T-helper 9 cell (primary cell): Measurements from ENCODE around the gene SLC25A40.
"Not testable (repeated sequence)": the region's sequence is repeated elsewhere in the genome, so short reads cannot be mapped to it uniquely, and the experiment has no call there.

Experiments used
- DNase-seq: peaks from one replicate; pipeline ENCODE4 v3.0.0-alpha.2; 2020

SLC25A40 gene

DNA sequence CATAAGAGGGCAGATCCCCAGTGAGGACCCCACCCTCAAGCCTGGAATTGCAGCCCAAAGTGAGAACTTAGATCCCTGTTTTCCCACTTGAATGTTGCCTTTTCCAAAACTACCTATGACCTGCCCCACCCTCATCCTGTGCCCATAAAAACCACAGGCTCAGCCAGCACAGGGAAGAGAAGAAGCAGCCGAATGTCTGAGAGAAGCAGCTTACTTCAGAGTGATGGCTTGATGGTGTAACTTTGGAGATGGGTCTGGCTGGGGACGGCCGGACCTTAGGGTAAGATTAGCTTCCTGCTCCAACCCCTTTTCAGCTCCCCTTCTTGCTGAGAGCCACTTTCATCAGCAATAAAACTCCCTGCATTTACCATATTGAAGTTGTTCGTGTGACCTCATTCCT is 5.7 kb downstream of the SLC25A40 start:
- DNase-seq, result no peak

DNA sequence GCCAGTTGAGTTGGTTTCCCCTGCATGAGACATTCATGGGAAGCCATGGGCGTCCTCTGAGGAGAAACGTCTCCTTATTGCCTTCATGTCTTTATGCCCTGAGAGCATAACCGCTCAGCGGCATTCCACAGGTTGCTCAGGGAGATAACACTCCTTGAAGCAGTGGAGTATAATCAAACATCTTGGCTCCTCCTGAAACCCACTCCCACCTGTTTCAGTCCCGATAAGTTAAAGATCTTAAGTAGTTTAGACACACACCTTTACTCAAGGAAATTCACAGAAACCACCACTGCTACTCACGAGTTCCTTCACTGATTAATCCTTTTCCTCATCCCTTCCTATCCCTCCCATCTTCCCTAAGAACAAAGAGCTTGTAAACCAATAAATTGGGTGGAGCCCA is 9.6 kb downstream of the SLC25A40 start:
- DNase-seq, result not testable (repeated sequence)

DNA sequence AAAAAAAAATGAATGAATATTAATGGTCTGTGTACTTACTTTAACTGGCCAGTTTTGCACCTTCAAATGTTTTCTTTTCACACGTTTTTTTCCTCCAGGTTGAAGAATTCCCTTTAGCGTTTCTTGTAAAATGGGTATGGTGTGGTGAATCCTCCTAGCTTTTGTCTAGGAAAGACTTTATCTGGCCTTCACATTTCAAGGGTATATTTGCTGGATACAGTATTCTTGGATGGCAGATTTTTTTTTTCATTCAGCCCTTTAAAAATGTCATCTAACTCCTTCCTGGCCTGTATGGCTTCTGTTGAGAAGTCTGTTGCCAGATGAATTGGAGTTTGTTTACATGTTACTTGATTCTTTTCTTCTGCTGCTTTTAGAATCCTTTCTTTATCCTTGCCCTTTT is 10.1 kb downstream of the SLC25A40 start:
- no peak for DNase-seq

DNA sequence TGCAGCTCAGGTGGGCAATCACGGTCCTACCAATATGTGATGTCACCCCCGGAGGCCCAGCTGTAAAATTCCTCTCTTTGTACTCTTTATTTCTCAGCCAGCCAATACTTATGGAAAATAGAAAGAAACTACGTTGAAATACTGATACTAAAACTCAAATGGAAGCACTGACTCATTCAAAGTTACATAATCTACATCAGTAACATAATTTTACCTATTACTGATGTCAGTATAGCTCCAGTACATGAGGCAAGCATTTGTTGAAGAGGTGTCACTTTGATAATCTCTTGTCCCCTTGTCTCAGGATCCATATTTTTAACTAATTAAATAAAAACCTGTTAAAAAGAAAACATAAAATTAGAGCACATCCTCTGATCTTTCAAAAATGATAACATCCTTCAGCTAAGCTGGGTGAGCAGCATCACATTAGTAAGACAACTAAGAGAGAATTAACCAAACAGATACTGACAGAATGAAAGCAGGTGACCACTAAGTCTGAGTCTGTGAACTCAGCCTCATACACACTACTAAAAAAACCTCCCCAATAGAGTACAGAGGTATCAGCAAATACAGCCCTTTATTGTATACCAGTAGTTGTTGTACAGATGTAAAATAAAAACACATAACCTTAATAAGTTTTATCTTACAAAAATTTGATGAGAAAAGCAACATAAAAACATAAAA is 17.6 kb downstream of the SLC25A40 start:
- DNase-seq, result no peak

DNA sequence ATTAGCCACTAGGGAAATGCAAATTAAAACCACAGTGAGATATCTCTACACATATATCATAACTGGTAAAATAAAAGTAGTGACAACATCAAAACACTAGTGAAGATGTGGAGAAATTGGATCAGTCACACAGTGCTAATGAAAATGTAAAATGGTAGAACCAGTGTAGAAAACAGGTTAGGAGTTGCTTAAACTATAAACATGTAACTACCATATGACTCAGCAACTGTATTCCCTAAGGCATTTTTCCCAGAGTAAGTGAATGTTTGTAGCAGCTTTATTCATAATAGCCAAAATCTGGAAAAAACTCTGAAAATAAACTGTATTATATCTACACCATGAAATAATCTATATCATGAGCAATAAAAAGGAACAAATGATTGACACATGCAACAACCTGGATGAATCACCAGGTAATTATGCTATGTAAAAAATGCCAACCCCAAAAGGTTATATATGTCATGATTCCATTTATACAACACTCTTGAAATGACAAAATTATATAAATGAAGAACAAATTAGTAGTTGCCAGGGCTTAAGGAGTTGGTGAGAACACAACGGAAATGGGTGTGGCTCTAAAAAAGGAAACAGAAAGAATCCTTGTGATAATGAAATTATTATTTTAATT is 22.8 kb downstream of the SLC25A40 start:
- DNase-seq, result no peak

DNA sequence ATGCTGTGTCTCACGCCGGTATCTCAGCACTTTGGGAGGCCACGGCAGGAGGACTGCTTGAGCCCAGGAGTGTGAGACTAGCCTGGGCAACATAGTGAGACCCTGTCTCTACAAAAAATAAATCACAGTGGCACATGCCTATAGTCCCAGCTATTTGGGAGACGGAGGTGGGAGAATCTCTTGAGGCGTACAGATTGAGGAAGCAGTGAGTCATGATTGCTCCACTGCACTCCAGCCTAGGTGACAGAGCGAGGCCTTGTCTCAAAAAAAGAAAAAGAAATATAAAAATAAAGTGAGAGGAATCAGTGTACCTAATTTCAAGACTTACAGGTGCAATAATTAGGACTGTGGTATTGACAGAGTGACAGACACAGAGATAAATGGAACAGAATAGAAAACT is 23.9 kb downstream of the SLC25A40 start:
- no peak for DNase-seq

DNA sequence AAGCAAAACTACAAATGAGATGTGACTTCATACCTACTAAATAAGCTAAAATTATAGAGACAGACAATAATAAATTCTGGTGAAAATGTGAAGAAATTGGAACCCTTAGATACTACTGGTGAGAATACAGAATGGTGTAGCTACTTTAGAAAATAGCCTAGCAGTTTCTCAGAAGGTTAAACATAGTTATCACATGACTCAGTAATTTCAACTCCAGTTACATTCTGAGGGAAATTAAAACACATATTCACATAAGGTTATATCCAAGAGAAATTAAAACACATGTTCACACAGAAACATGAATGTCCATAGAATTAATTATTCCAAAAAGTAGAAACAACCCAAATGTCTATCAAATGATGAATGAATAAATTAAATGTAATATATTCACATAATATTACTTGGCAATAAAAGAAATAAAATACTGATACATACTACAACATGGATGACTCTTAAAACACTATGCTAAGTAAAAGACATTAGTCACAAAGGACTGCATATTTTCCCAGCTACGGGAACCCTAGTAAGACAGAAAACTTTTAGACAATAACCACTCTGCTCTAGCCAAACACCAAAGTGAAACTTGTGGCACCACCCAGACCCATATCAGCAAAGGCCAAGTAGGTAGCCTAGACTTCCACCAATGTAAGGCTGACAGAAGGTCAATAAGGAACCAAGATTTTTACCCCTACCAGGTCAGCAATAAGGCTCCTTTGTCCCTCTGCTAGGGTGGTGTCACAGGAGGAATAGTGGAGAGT is 25.1 kb downstream of the SLC25A40 start:
- no peak for DNase-seq

DNA sequence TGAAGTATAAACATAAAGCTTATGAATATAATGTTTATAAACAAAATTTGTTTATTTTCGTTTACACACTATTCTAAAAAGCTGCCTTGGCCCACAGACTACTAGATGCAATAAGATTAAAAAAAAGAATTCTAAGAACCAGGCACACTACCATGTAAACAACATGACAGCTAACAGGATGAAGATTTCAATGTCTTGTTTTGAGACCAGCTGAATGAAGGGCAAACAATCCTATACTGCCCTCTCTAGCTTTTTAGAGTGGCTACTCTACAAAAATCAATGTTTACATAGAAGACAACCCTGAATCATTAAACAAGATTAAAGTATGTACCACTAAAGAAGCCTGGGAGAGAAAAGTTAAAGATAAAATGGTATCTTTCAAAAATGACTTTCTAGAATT is 38.6 kb downstream of the SLC25A40 start:
- DNase-seq, result no peak

DNA sequence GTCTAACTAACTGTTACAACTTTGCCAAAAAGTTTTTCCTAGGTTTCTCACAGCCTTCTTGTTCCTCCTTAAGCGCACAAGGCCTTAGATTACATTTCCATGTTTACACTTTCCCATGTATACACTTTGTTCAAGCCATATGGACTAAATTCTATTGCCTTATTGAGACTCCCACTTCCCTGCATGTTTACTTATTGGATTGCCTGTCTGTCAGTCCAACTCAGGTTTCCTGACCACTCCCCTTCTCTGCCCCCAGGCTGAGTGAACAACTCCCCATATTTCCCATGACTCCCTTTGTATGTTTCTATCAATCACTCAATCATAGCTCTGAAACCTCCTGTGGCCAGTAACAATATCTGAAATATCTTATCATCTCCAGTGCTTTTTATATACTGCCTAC is 43.0 kb downstream of the SLC25A40 start:
- DNase-seq, result no peak

DNA sequence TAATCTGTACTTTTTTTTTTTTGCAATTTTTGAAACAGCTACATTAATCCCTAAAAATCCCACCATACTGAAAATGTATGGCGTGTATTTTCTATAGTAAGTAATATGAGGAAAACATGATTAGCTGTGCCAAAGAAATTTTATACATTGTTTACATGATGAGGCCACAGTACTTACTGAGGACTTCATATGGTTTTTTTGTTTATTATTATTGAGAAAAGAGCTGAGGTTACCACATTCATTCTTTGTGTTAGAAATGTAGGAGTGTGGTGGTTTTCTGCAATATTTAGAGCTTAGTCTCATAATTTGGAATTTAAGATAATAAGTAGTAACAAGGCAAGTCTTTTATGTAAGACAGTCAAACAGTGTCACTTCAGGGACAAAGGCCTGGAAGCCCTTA is 45.1 kb downstream of the SLC25A40 start:
- no peak for DNase-seq

DNA sequence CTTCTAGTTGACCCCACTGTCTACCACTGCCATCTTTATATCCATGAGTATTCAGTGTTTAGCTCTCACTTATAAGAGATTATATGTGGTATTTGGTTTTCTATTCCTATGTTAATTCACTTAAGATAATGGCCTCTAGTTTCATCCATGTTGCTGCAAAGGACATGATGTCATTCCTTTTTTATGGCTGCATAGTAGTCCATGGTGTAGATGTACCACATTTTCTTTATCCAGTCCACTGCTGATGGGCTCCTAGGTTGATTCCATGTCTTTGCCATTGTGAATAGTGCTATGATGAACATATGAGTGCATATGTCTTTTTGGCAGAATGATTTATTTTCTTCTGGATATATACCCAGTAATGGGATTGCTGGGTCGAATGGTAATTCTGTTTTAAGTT is 47.8 kb downstream of the SLC25A40 start:
- not testable (repeated sequence) for DNase-seq

DNA sequence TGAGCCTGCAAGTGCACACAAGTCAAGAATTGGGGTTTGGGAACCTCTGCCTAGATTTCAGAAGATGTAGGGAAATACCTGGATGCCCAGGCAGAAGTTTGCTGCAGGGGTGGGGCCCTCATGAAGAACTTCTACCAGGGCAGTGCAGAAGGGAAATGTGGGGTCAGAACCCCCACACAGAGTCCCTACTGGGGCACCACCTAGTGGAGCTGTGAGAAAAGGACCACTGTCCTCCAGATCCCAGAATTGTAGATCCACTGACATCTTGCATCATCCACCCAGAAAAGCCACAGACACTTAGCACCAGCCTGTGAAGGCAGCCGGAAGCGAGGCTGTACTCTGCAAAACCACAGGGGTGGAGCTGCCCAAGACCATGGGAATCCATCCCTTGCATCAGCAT is 50.8 kb downstream of the SLC25A40 start:
- DNase-seq, result not testable (repeated sequence)

DNA sequence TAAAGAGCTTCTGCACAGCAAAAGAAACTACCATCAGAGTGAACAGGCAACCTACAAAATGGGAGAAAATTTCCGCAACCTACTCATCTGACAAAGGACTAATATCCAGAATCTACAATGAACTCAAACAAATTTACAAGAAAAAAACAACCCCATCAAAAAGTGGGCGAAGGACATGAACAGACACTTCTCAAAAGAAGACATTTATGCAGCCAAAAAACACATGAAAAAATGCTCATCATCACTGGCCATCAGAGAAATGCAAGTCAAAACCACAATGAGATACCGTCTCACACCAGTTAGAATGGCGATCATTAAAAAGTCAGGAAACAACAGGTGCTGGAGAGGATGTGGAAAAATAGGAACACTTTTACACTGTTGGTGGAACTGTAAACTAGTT is 54.1 kb downstream of the SLC25A40 start:
- not testable (repeated sequence) for DNase-seq

DNA sequence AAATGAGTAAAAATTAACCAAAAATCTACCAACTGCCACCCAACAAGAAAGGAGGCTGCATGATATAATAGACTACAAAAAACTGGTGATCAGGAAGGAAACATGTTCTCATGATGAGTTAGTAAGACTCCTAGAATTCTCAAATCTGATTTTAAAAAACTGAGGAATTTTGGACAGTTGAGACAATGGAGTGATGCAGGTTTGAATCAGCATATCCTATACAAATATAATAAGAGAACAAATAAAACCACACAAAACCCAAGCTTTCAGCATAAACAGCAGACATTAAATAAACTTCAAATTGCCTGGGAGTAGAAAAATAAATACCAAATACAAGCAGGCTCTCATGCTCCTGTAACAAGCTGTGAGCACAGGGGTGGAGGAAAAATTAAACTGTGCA is 57.8 kb downstream of the SLC25A40 start:
- no peak for DNase-seq

DNA sequence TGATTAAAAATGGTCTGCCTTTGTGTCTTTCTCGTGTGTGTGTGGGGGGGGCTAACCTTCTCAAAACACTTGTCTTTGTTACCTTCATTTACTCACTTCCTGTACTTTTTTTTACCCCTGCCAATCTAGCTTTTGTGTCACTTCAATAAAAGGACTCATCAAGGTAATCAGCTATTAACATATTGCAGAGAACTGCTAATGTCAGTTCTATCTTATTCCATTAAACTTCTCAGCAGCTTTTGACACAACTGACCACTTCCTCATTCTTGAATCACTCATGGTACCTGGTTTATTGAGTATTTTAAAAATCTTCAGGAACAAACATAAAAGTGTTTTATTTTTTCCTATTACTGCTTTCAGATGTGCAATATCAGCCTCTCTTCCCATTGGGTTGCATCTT is 59.8 kb downstream of the SLC25A40 start:
- no peak for DNase-seq

DNA sequence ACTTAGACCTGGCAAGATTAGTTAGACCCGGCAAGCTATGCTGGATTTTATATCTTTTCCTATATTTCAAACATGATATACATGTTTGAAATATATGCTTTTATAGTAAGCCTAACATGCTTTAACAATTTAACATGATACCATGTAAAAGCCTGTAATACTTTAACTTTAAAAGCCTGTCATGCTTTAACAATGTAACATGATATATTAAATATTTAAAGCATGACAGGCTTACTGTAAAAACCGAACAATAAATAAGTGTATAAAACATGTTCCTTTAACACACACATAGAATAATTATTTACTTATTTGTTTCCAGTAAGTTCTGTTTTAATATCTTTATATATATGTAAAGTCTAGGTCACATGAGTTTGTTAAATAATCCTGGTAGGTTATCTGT is 65.4 kb downstream of the SLC25A40 start:
- no peak for DNase-seq

DNA sequence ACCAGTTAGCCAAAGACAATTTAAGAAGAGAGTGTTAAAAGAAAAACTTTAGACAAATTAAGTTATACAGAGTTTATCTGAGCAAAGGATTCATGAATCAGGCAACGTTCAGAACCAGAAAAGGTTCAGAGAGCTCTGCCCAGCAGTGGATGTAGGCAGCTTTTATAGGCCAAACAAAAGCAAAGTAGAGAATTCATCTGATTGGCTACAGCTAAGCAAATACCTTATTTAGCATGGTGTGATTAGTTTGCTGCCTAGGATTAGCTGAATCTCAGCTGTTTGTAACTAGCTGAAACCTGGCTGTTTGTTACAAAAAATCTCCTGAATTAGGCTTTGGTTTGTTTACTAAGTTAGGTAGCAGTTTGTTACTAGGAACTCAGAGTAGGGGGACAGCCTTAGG is 66.0 kb downstream of the SLC25A40 start:
- DNase-seq, result no peak

DNA sequence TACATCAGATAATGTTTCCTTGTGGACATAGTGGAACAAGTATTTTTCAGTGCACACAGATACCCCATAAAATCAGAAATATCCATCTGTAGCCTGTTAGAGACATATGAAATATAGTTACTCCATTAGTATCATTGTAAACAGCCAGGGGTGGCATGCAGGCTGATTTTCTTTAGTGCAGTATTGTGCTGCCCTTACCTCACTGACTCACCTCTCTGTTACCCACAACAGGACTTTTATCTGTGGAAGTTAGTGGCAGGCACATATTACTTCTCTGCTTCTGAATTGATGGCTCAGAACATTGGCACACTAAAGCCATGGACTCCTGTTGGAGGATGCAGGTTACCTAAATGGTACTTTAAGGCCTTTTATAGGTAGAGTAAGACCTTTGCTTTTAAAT is 70.0 kb downstream of the SLC25A40 start:
- no peak for DNase-seq

DNA sequence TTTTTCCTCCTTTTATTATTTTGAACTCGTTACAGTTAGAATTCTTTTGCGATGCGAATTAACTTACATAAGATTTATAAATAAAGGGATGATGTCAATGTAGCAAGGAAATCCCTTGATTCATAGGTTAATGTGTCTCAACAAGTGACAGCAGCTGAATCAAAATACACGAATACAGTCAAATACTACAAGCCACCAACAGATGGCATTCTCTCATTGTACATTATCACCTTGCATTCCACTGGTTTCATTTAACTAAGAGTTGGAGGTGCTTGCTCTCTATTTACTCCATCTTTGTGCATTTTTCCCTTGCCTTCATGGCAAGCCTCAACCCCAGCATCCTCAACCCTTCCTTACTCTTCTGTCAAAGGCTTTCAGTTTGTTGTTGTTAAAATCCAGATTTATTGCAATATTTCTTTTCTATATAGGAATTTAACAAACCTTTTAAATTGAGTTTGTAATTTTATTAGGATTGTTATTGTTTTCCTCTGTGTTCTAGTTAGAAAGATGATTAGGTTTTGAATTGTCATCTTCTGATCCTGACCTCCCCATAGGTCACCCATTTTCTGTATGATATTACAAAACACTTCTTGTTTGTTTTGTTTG is 78.3 kb downstream of the SLC25A40 start:
- no peak for DNase-seq

DNA sequence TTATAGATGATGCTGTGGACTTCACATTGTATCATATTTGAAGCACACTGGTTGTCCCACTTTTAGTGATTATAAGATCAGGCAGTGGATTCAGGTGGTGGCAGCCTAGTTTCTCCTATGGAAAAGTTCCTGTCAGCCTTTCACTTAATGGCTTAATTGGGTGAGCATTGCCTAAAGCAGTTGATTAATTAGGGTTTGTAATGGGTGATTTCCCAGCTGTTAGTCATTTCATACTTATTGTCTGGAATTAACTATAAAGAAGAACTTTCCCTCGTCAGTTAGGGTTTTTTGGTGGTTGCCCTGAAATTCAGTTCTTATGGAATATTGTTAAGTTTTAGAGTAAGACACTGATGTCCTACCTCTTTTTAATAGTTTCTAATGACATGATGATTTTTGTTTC is 78.8 kb downstream of the SLC25A40 start:
- DNase-seq, result no peak

DNA sequence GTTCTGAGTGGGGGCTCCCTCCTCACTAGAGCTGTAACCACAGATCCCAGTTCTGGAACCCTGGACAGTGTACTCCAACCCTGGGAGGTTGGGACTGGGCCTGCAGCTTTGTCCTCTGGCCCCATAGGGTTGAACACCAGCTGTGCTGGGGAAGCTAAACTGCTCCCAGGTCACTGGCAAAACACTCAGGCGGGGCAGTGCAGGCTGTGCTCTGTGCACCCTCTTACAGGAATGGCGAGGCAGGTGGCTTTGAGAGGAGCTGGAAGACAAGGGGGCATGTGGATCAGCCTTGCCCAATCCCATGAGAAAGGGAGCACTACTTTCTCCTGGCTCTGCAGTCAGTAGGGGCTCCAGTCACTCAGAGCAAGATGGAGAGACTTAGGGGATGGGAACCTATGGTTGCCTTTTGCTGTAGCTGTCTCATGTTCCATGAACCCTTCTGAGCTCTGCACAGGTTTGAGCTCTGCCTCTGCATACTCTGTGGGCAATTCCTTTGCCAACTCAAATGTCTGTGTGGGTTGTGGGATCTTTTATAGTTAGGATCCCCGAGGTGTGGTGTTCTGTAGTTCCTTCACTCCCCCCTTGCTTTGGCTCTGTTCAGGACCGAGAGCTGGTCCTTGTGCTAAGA is 90.7 kb downstream of the SLC25A40 start:
- no peak for DNase-seq

DNA sequence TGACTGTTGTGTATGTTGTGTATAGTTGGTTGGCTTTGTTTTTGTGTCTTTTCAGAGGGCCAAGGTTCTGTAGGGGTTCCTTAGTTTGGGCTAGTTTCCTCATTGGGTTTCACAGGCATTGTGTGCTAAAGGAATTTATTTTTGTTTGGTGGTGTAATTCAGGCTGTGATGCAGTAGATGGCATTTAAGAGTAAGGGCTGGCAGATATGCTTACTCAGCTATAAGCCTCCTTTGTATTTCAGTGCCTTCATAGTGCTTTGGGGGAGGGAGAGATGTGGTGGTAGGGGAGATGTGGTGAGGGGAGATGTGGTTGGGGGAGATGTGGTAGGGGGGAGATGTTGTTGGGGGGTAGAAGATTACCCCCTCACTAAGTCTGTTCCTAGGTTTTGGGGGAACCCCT is 91.7 kb downstream of the SLC25A40 start:
- DNase-seq, result no peak
